GM19239 (cell line): Measurements from ENCODE around the gene TTC39A.
"Not testable (repeated sequence)": the region's sequence is repeated elsewhere in the genome, so short reads cannot be mapped to it uniquely, and the experiment has no call there.

Experiments used
- DNase-seq: peaks from one replicate; pipeline ENCODE4 v3.0.0; 2011; ENCODE audit warnings: low spot score; ENCODE audit not compliant: insufficient read length
- FAIRE-seq: peaks from 2 replicates; lab custom pipeline; 2011; peaks lifted over from hg19 to GRCh38; lab: Jason Lieb, UNC

TTC39A gene

DNA sequence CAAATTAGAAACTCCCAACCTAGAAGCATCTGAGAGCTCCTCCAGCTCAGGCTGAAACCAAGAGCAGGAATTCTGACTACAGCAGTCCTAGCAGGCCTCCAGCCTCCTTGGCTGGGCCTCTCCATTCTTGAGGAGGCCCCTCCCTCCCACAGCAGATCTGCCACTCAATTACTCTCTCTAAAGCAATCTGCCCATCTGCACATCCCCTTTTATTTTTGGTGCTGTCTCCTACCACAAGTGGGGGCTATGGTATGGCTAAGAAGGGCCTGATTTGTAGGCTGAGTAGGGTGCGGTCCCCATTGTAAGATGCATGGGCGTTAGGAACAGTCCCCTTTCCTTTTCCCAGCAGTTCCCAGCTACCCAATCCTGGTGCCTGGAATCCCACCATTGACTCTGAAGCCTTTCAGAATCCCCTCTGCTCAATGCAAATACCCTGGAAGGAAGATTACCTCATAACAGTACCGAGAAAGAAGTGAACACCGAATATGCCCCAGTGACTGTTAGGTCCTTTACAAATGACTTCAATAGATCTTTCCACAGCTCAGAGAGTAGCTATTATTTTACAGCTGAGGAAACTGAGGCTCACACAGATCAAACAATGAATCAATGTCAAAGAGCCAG is 11.6 kb upstream of the TTC39A start:
- FAIRE-seq (peak; percentile 83), DNase-seq (peak; percentile 53)

DNA sequence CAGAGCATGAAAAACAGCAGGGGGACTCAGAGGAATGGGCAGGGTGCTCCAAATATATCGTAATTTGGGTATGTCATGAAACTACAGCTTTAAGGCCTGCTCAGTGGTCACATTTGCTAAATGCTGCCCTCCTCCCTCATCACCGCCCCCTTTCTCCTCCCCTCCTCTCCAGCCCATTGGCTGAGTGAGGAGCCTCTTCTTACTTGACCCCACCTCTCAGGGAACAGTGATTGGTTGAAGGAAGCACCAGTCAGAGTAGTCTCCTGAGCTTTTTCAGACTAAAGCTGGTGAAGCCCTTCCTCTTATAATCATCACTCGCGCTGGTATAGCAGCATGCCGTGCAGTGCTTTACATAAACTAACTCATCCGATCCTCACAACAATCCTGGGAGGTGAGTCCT is 10.0 kb upstream of the TTC39A start:
- FAIRE-seq (no peak), DNase-seq (no peak)

DNA sequence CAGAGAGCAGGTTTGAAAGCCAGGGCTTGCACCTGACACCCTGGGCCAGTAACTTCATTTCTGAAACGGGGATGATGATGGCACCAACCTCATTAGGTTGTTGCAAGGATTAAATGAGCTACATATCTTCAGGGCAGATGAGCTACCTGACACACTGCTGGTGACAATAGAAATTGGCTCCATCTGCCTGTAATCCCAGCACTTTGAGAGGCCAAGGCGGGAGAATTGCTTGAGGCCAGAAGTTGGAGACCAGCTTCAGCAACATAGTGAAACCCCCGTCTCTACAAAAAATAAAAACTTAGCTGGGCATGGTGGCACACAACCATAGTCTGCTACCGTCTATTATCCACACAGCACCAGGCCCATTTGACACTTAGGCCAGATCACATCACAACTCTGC is 6.3 kb upstream of the TTC39A start:
- FAIRE-seq (no peak), DNase-seq (no peak)

DNA sequence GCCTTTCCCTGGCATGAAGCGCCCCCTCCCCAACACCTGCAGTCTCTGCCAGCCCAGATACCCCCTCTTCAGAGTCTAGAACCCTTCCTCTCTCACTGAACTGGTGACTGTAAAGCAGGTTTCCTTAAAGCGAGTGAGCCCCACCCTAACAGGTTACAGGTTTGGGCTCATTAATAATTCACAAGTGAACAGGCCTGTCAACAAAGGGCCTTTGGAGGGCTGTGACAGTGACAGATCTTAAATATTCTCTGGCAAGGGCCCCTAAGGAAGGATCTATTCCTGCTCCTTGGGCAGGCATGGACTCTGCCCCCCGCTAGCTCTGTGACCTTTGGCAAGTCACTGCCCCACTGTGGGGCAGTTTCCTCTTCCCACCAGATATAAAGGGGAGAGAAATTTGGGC is 5.6 kb upstream of the TTC39A start:
- FAIRE-seq, result no peak
- no peak for DNase-seq

DNA sequence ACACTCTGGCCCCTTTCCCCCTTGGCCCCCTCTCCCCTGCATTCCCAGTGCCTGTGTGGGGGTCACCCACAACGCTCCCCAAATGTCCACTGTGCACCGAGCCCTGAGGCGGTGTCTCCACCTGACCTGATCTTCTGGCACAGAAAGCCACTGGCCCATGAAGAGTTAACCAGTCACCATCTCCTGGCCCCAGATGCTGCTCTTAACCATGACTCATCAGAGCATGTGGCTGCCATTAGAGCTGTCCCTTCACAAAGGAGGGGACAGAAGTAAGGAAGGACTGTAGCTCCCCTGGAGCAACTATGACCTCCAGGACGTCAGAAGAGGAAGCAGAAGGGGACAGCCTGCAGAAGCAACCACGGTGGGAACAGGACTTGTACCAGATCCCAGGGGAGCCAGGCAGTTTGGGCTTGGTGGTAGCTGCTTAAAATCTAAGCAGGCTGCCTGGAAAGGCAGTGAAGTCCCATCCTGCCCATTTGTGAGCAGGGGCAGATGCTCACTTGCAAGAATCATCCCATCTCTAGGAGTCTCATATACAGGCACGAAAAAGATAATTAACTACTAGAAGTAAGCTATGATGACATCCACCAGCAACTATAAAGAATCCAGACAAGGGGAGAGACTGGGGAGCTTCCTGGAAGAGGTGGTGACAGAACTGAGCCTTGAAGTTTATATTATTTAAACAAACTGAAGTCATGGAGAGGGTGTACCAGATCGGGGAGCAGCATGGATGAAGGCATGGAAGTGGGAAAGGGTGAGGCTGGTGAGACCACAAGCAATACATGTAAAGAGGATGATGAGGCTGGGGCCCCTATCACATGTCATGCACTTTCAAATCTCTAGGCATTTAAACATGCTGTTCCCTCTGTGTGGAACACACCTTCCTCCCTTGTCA is 1.1 kb upstream of the TTC39A start:
- no peak for FAIRE-seq

DNA sequence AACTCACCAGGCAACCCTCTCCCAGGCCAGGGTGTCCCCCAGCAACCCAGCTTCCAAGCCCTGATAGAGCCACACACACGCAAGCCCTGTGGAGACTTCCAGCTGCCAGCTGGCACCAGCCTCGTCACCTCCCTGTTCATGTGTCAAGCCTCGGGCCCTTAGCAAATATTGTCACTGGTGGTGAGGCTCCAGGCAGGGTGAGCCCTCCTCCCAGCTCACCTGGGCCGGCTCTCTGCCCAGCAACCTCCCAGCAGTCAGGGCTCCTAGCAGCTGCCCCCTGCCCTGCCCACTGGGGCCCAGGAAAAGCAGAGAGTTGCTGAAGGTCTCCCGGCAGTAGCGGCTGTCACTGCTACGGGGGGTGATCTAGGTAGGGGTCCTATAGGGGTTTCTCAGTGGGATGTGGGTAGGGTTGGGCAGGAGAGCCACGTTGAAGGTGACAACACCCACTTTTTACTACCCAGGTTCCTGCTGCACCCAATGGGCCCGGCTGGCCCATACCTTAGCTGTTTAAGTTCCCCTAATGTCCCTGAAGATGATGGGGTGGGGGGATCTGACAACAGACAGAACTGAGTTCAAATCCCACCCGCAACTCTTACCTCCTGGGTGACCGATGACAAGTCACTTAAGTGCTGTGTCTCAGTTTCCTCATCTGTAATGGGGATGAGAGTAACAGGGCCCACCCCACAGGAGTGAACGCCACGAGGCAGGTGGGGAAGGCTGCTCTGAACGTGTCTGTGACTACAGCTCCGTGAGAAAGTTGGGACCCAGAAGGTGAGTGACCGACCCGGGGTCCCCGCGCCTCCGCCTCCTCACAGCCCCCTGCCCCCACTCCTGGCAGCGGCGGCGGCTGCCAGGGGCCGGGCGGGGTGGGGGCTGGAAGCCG is 678 bp downstream of the TTC39A start:
- no peak for DNase-seq

More for the DNA sequence above, 1.1 kb upstream of the TTC39A start:
- DNase-seq, result peak; percentile 68

DNA sequence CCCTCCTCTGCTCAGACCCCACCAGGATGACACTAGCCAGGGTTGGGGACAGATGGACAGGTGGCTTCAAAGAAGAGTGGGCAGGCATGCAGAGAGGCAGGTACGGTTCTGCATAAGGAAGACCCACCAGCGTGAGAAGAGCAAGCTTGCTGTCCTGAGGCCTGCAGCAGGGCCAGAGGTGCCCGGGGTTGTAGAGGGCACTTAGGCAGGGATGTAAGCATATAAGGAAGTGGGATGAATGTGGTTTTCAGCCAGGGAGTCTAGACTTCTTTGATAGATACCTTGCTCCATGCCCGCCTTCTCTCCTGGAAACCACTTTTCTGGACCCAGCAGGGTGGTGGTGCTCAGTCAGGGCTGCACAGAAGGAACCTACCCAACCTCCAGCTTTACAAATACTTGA is 1.4 kb downstream of the TTC39A start:
- FAIRE-seq, result no peak
- no peak for DNase-seq

More for the DNA sequence above, 678 bp downstream of the TTC39A start:
- no peak for FAIRE-seq

DNA sequence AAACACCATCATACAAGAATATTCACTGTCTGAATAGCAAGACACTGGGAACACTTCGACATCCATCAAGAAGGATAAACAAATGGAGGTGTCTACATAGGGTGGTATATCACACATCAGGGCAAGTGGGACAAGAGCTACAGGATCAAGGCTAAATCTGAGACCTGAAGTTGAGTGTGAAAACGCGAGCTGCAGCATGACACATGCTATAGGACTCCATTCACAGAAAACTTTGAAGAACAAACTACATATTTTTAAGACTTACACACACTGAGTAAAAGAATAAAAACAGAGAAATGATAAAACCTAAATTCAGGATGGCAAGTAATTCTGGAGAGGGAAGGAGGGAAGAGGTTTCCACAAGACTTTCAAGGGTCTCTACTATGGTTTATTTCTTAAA is 2.1 kb downstream of the TTC39A start:
- FAIRE-seq, result no peak

DNA sequence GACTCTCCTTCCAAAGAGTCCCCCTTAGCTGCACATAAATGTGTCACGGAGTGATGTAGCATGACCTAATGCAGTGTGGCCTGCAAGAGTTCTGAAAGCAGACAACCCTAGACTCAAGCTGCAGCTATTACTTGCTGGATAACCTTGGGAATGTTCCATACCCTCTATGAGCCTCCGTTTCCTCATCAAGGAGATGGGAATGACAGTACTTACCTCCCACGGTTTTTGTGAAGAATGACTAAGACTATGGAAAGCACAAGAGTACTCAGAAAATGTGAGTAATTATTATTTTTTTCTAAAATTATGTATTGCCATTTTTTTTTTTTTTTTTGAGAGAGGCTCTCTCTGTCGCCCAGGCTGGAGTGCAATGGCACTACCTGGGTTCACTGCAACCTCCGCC is 3.0 kb downstream of the TTC39A start:
- no peak for DNase-seq

More for the DNA sequence above, 2.1 kb downstream of the TTC39A start:
- no peak for DNase-seq

DNA sequence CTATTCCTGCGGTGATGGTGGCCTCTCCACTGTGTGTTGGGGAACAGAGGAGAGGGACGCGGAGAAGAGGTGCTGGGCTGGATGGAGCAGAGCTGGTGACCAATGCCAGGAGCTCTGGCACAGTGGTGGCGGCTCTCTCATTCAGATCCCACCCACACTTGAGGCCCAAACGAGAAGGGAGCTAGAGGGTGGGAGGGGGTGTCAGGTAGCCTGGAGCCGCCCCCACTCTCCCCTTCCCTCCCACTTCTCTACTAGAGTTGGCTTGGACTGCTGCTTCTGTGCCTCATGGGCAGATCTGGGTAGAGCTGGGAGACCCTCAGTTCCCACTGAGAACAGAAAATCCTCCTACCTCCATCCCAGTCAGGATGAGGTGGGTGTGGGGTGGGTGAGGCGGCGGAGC is 3.5 kb downstream of the TTC39A start:
- FAIRE-seq, result no peak
- no peak for DNase-seq

More for the DNA sequence above, 3.0 kb downstream of the TTC39A start:
- FAIRE-seq, result no peak

DNA sequence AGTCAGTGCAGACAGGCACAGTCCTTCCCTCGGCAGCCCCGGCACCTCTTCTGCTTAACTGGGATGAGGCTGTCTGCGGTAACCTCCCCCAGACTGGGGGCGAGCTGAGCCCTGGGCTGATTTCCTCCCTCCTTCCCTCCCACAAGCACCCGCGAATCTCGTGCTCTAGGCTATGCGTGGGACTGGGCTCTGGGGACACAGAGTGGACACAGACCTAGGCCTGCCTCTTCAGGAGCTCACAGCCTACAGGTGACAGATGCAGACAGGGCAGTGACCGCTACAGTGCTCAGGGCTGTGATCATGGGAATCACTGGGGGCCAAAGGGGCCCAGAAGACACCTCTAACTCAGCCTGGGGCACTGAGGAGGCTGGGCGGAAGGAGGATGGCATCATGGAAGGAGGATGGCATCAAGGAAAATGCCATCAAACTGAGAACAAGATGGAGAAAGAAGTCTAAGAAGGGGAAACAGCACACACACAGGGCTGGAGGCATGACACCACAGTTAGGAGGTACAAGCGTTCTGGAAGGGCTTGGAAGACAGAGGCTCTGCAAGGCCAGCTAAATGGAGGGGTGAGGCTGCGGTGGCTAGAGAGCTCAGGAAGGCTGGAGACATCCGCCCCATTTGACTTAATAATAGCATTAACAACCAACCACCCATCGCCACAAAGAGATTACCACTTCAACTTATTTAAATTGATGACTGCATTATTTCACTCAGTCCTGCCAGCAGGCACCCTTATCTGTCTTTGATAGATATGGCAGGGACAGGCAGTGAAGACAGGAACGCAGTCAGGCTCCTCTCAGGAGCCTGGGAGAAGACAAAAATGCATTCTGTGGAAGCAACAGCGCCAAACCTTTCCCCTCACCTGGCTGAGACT is 4.2 kb downstream of the TTC39A start:
- FAIRE-seq, result no peak
- DNase-seq, result no peak

DNA sequence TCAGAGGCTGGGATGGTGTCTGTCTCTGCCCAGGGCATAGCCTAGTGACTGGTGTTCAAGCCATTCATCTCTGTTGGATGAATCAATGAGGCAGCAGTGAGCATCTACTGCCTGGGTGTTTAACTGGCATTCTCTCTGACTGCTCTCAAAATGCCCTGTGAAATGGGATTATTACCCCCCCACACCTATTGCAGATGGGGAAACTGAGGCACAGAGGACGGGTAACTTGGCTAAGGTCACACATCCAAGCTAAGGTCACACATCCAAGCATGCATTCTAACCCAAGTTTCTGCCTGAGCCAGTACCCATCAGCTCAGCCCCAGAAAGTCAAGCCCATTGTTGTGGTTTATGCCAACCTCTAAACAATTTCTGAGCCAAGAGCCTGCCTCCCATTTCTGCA is 5.0 kb downstream of the TTC39A start:
- no peak for FAIRE-seq
- no peak for DNase-seq

DNA sequence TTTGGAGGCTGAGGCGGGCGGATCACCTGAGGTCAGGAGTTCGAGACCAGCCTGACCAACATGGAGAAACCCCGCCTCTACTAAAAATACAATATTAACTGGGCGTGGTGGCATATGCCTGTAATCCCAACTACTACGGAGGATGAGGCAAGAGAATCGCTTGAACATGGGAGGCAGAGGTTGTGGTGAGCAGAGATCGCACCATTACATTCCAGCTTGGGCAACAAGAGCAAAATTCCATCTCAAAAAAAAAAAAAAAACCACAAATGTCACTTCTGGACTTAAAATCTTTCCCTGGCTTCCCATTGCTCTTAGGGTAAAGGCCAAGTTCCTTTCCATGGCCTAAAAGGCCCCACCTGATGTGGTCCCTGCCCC is 5.4 kb downstream of the TTC39A start:
- not testable (repeated sequence) for FAIRE-seq, DNase-seq

DNA sequence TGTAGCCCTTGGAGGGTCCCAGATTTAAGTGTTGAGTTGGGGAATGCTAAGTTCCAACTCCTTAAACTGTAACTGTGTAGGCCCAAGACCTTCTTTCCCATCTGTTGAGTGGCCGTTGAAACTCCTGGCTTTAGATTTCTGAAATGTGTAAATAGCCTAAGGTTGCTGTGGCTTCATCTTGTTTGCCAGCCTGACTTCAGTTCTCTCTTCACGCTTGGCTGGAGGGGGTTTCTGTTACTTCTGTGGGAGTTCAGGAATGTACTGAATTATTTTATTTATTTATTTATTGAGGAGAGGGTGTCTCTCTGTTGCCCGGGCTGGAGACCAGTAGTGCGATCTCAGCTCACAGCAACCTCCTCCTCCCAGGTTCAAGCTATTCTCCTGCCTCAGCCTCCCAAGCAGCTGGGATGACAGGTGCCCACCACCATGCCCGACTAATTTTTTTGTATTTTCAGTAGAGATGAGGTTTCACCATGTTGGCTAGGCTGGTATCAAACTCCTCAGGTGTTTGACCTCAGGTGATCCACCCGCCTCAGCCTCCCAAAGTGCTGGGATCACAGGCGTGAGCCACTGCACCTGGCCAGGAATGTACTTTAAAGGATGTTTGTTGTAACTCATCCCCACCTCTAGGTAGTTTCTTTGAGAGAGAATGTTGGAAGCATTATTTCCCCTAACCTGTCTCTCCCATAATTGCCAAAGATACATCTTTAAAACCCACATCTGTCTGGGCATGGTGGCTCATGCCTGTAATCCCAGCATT is 5.9 kb downstream of the TTC39A start:
- no peak for FAIRE-seq

DNA sequence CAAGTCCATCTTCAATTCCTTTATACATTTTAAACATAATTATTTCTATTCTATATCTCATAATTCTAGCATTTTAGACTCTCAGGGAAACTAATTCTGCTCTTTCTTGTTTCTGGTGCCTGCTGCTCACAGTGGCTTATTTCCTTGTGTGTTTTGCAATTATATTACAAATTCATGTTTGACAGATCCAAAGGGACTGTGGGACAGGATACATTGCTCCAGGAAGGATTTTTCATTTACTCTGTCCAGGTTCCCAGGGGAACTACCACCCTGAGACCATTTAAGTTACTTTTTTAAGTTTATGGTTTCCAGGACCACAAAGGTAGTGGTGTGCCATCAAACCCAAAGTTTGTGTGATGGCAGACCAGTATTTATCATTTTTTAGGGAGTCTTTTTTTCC is 6.6 kb downstream of the TTC39A start:
- DNase-seq, result no peak
- FAIRE-seq, result no peak

More for the DNA sequence above, 5.9 kb downstream of the TTC39A start:
- DNase-seq, result no peak

DNA sequence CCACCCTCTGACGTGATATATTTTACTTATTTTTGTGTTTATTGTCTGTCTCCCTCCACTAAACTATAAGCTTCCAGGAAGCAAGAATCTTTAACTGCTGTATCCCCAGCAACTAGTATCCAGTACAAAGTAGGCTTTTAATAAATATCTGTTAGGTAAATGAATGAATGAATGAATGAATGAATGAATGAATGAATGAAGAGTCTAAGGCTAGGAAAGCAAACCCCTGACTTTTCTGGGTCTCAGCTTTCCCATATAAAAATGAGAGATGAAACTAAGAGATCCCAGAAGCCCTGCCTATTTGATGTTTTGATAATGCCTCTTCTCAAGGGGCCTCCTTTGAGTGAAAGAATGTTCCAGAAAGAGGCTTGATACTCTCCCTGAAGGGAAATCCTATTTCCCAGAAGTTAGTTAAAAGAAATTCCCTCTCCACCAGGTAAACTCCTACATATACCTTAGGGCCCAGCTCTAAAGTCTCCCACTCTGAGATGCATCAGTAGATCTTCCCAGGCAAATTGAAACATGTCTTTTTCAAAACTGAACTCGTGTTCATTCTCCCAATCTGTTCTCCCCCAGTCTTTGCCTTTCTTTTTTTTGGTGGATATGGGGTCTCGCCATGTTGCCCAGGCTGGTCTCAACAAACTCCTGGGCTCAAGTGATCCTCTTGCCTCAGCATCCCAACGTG is 7.8 kb downstream of the TTC39A start:
- DNase-seq (no peak), FAIRE-seq (no peak)

DNA sequence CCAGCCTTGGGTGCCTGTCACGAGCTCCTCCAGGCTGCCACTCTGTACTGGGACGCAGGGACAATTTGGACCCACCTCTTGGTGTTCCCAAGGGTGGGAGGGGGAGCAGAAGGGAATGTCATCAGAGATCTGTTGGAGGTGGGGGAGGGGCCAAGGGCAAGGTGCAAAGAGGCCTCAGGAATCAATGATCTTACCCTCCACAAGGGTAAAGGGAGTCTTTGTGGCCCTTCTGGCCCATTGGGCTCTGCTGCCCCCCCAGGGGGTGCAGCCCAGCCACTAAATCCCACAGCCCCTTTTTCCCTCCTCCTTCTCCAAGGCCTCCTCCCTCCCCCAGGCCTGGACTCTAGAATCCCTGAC is 8.5 kb downstream of the TTC39A start:
- DNase-seq, result no peak
- FAIRE-seq, result no peak
